ENCODE results near the gene ZNF160. TPM values are rescaled to one million over a fixed set of nuclear protein-coding genes. Genes with fewer than 3 reads are reported as not detected.
"Not testable (repeated sequence)": the region's sequence is repeated elsewhere in the genome, so short reads cannot be mapped to it uniquely, and the experiment has no call there.

The ZNF160 gene
- polyA plus RNA-seq, 1 of the 3 experiments (the other 2 are of a cell fraction) = 10.1 TPM

DNA sequence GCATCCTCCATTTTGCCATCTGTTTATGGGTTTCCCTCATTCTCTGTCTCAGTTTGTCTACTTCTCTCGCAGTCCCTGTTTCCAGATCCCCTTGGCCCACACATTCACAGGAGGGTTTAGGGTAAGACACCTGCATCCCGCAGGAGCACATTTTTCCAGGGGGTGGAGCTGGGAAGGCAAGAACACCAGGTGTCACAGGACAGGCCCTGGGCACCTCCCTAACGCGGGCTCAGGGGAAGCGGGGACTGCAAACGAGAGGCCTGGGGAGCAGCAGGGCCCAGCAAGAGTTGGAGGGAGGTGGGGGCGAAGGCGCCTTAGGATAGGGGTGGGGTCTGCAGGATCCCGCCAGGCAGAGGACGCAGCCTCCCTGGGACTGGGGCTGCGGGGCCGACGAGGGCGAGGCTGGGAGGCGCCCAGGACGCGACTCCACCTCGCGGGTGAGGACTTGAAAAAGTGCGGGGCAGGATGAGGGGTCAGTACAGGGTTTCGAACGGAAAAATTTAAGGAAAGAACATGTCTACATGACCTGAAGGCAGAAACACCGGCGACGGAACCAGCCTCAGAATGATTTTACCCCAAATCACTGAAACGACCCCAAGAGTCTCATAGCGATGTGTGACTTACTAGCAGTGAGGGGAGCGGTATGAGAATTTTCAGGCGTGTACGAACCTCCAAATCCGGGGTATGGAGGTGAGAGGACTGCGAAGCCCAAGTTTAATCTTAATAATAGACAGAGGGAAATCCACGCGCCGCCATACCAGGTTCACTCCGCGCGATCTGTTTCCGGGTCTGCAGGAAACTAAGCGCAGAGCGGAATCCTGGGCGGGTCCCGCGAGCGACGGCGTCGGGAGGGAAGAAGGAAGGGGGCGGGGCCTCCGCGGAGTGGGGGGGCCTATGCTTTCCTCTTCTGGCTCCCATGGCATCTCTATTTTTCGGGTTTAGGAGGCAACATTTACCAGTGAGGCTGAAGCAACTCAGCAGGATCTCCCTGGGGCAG is 65.8 kb downstream of the ZNF160 start:
- POLR2A ChIA-PET = no interaction called here
- Histone ChIP-seq H3K9me3 (no peaks in the 10 kb centered on the region), H3K36me3 (replicated peaks in 1 of 2; ENCODE audit: control insufficient read depth in 1 of 2, insufficient read depth in 2 of 2, low read length in 1 of 2) (no peaks in the 10 kb centered on the region), H3K27me3 (ENCODE audit: insufficient read depth) (no peaks in the 10 kb centered on the region), H3K4me1 (ENCODE audit: control insufficient read depth in 1 of 2, insufficient read depth in 2 of 2, low read depth in 1 of 2, low read length in 1 of 2) (no peaks in the 10 kb centered on the region; a peak in 1 of 4 replicates), H2AFZ (ENCODE audit: low read depth) (0 out of 2 replicates have a peak overlapping the region, but pooled peaks have one; percentile 11), H3K27ac (ENCODE audit: low read depth in 2 of 2, low read length in 1 of 2) (no peak overlapping the region), H4K20me1 (ENCODE audit: insufficient read depth) (no peaks in the 10 kb centered on the region), H3K9ac (no peak overlapping the region), H3K9me2 (no peaks in the 10 kb centered on the region), H3F3A (replicated peaks; ENCODE audit: insufficient read depth) (no peaks in the 10 kb centered on the region), H3K4me3 (ENCODE audit: low read depth in 2 of 2, low read length in 1 of 2) (peak overlapping the region; percentile 23 to 47; a peak in 3 of 4 replicates), H3K79me2 (ENCODE audit: insufficient read depth) (no peaks in the 10 kb centered on the region), H3K4me2 (no peak overlapping the region)
- DNase-seq = peak; percentile 85
- WGBS (ENCODE audit: low lambda C conversion rate) = 36% methylated on average over 52 of the region's 52 CpGs
- CTCF ChIA-PET = no interaction called here
- TF ChIP-seq ELF1 (IDR thresholded peaks at IDR 0.05) (no peak), GABPA (IDR thresholded peaks at IDR 0.05; ENCODE audit: low read depth) (peak; percentile 70)

DNA sequence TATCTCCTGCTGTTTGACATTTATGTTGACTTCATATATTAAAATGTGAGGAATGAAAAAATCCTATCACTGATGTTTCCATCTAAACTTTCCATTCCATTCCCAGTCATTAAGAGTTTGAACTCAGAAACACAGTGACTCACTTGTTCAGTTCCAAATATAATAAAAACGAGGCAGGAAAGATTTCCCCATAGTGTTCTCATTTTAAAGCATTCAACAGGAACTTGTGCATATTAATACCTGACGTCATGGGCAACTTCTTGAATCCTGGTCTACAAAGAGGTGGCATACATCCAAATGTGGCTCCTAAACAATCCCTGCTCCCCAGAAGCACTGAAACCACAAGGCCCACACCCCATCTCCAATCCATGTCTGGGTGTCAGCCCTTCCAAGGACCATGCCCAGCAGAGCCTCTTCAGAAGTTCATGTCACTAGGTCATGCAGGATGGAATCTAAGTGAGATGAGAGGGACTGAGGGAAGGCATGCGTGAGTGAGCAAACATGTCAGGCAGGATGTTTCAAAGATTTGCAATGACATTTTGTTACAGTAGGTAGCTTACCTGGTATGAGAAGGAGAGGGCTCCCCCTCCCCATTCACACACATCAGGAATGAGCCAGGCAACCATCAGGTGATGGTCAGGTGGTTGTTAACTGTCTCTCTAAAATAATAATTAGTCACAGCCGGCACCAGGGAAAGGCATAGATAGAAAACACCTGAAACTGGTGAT is 68.1 kb downstream of the ZNF160 start:
- 18% methylated on average over 3 of the region's 4 CpGs for WGBS (ENCODE audit: low lambda C conversion rate)
- POLR2A ChIA-PET = no interaction called here
- H2AFZ ChIP-seq (ENCODE audit: low read depth) = no peak overlapping the region
- no peak for TF ChIP-seq GABPA (IDR thresholded peaks at IDR 0.05; ENCODE audit: low read depth)
- no peaks in the 10 kb centered on the region for H3K79me2 ChIP-seq (ENCODE audit: insufficient read depth)
- H3K4me3 ChIP-seq (ENCODE audit: low read depth in 2 of 2, low read length in 1 of 2) = no peak overlapping the region
- H3K9me2 ChIP-seq = no peaks in the 10 kb centered on the region
- H3K27ac ChIP-seq (ENCODE audit: low read depth in 2 of 2, low read length in 1 of 2) = no peak overlapping the region
- H3K9me3 ChIP-seq = no peaks in the 10 kb centered on the region
- no peaks in the 10 kb centered on the region for H3K27me3 ChIP-seq (ENCODE audit: insufficient read depth)
- no peak overlapping the region for H3K9ac ChIP-seq
- CTCF ChIA-PET = no interaction called here
- no peaks in the 10 kb centered on the region; a peak in 1 of 4 replicates for H3K4me1 ChIP-seq (ENCODE audit: control insufficient read depth in 1 of 2, insufficient read depth in 2 of 2, low read depth in 1 of 2, low read length in 1 of 2)
- H3K4me2 ChIP-seq = no peak overlapping the region
- no peaks in the 10 kb centered on the region for H3K36me3 ChIP-seq (replicated peaks in 1 of 2; ENCODE audit: control insufficient read depth in 1 of 2, insufficient read depth in 2 of 2, low read length in 1 of 2)
- H4K20me1 ChIP-seq (ENCODE audit: insufficient read depth) = no peaks in the 10 kb centered on the region
- no peaks in the 10 kb centered on the region for H3F3A ChIP-seq (replicated peaks; ENCODE audit: insufficient read depth)
- no peak for DNase-seq

- WGBS (ENCODE audit: low lambda C conversion rate) = 44% methylated on average over 2 of the region's 2 CpGs
- Histone ChIP-seq H3F3A (replicated peaks; ENCODE audit: insufficient read depth) (no peaks in the 10 kb centered on the region), H3K9me3 (no peaks in the 10 kb centered on the region), H2AFZ (ENCODE audit: low read depth) (no peak overlapping the region), H3K4me1 (ENCODE audit: control insufficient read depth in 1 of 2, insufficient read depth in 2 of 2, low read depth in 1 of 2, low read length in 1 of 2) (no peaks in the 10 kb centered on the region; a peak in 1 of 4 replicates), H3K79me2 (ENCODE audit: insufficient read depth) (no peaks in the 10 kb centered on the region), H3K27me3 (ENCODE audit: insufficient read depth) (no peaks in the 10 kb centered on the region), H4K20me1 (ENCODE audit: insufficient read depth) (no peaks in the 10 kb centered on the region), H3K9ac (no peak overlapping the region), H3K4me2 (no peak overlapping the region), H3K36me3 (replicated peaks in 1 of 2; ENCODE audit: control insufficient read depth in 1 of 2, insufficient read depth in 2 of 2, low read length in 1 of 2) (no peaks in the 10 kb centered on the region), H3K4me3 (ENCODE audit: low read depth in 2 of 2, low read length in 1 of 2) (no peak overlapping the region), H3K27ac (ENCODE audit: low read depth in 2 of 2, low read length in 1 of 2) (no peak overlapping the region), H3K9me2 (no peaks in the 10 kb centered on the region)
- POLR2A ChIA-PET = no interaction called here
- TF ChIP-seq, protein P1, sequence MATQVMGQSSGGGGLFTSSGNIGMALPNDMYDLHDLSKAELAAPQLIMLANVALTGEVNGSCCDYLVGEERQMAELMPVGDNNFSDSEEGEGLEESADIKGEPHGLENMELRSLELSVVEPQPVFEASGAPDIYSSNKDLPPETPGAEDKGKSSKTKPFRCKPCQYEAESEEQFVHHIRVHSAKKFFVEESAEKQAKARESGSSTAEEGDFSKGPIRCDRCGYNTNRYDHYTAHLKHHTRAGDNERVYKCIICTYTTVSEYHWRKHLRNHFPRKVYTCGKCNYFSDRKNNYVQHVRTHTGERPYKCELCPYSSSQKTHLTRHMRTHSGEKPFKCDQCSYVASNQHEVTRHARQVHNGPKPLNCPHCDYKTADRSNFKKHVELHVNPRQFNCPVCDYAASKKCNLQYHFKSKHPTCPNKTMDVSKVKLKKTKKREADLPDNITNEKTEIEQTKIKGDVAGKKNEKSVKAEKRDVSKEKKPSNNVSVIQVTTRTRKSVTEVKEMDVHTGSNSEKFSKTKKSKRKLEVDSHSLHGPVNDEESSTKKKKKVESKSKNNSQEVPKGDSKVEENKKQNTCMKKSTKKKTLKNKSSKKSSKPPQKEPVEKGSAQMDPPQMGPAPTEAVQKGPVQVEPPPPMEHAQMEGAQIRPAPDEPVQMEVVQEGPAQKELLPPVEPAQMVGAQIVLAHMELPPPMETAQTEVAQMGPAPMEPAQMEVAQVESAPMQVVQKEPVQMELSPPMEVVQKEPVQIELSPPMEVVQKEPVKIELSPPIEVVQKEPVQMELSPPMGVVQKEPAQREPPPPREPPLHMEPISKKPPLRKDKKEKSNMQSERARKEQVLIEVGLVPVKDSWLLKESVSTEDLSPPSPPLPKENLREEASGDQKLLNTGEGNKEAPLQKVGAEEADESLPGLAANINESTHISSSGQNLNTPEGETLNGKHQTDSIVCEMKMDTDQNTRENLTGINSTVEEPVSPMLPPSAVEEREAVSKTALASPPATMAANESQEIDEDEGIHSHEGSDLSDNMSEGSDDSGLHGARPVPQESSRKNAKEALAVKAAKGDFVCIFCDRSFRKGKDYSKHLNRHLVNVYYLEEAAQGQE (IDR thresholded peaks at IDR 0.05; ENCODE audit: low read depth, low read length) = no peak
- TF ChIP-seq EP300 (IDR thresholded peaks at IDR 0.05; ENCODE audit: borderline replicate concordance in 1 of 2, low read depth in 1 of 2, low read length in 1 of 2) = no peak
- TF ChIP-seq, protein P2, sequence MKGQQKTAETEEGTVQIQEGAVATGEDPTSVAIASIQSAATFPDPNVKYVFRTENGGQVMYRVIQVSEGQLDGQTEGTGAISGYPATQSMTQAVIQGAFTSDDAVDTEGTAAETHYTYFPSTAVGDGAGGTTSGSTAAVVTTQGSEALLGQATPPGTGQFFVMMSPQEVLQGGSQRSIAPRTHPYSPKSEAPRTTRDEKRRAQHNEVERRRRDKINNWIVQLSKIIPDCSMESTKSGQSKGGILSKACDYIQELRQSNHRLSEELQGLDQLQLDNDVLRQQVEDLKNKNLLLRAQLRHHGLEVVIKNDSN (IDR thresholded peaks at IDR 0.05; ENCODE audit: borderline replicate concordance, low read depth) = no peak
- CTCF ChIA-PET = no interaction called here
- no peak for DNase-seq
These were observed 69.2 kb downstream of the ZNF160 start for GRCh38 chr19:53034054-53034453.

GRCh38 chr19:53028306-53028705 is 74.9 kb downstream of the ZNF160 start:
- H3K9me2 ChIP-seq; H3K27me3 ChIP-seq (ENCODE audit: insufficient read depth); H3K9me3 ChIP-seq; H3K27ac ChIP-seq (ENCODE audit: low read depth in 2 of 2, low read length in 1 of 2); H3K4me1 ChIP-seq (ENCODE audit: control insufficient read depth in 1 of 2, insufficient read depth in 2 of 2, low read depth in 1 of 2, low read length in 1 of 2); DNase-seq; CTCF ChIA-PET; POLR2A ChIA-PET; H3K4me2 ChIP-seq; H4K20me1 ChIP-seq (ENCODE audit: insufficient read depth); H3K9ac ChIP-seq; H3K79me2 ChIP-seq (ENCODE audit: insufficient read depth); H3K4me3 ChIP-seq (ENCODE audit: low read depth in 2 of 2, low read length in 1 of 2); H3K36me3 ChIP-seq (replicated peaks in 1 of 2; ENCODE audit: control insufficient read depth in 1 of 2, insufficient read depth in 2 of 2, low read length in 1 of 2); H3F3A ChIP-seq (replicated peaks; ENCODE audit: insufficient read depth); H2AFZ ChIP-seq (ENCODE audit: low read depth): not testable (repeated sequence)
- 49% methylated on average over 7 of the region's 7 CpGs for WGBS (ENCODE audit: low lambda C conversion rate)

Data from SK-N-SH (cell line).